H9 (cell line): Measurements from ENCODE around the gene NACC2. TPM values are rescaled to one million over a fixed set of nuclear protein-coding genes. Genes with fewer than 3 reads are reported as not detected.
A peak's percentile ranks its signal among the peaks of the same experiment; 100 is the strongest.

Source experiments
- DNase-seq: peaks from one replicate; pipeline ENCODE4 v3.0.0-alpha.2; 2017
- H2AFZ ChIP-seq: one replicate; pipeline ENCODE4 v1.6.1; 2013; ENCODE audit warnings: mild to moderate bottlenecking, low read length, control low read depth, moderate library complexity
- H2AK5ac ChIP-seq: 2 replicates; pipeline ENCODE4 v1.6.1; 2013; ENCODE audit warnings: low read length, control low read depth, mixed read lengths; ENCODE audit not compliant: insufficient read length
- H2BK120ac ChIP-seq: one replicate; pipeline ENCODE4 v1.6.1; 2013; ENCODE audit warnings: low read depth, mild to moderate bottlenecking, low read length, control low read depth, inconsistent platforms; ENCODE audit not compliant: poor library complexity, severe bottlenecking
- H2BK12ac ChIP-seq: 2 replicates; pipeline ENCODE4 v1.6.1; 2013; ENCODE audit warnings: low read length, control low read depth, mixed read lengths, low read depth; ENCODE audit not compliant: insufficient read length
- H2BK15ac ChIP-seq: 2 replicates; pipeline ENCODE4 v1.6.1; 2013; ENCODE audit warnings: low read depth, low read length, control low read depth
- H2BK20ac ChIP-seq: one replicate; pipeline ENCODE4 v1.6.1; 2013; ENCODE audit warnings: low read depth, mild to moderate bottlenecking, low read length, control low read depth, inconsistent platforms; ENCODE audit not compliant: poor library complexity, severe bottlenecking
- H2BK5ac ChIP-seq: 2 replicates; pipeline ENCODE4 v1.6.1; 2013; ENCODE audit warnings: low read length, control low read depth, mixed read lengths; ENCODE audit not compliant: insufficient read length
- H3K14ac ChIP-seq: 2 replicates; pipeline ENCODE4 v1.6.1; 2013; ENCODE audit warnings: low read length, control low read depth; ENCODE audit not compliant: insufficient read depth
- H3K18ac ChIP-seq: 2 replicates; pipeline ENCODE4 v1.6.1; 2013; ENCODE audit warnings: low read depth, mild to moderate bottlenecking, mixed read lengths, low read length, control low read depth; ENCODE audit not compliant: insufficient read length
- H3K23ac ChIP-seq: 2 replicates; pipeline ENCODE4 v1.6.1; 2013; ENCODE audit warnings: low read length, control low read depth, mixed read lengths, low read depth; ENCODE audit not compliant: insufficient read length
- H3K23me2 ChIP-seq: 2 replicates; pipeline ENCODE4 v1.6.1; 2013; ENCODE audit warnings: low read depth, mild to moderate bottlenecking, mixed read lengths, low read length, control low read depth; ENCODE audit not compliant: insufficient read length, poor library complexity, severe bottlenecking
- H3K27ac ChIP-seq: 2 replicates; pipeline ENCODE4 v1.5.1; 2013; ENCODE audit warnings: low read length, control low read depth, mixed read lengths, low read depth; ENCODE audit not compliant: insufficient read length
- H3K27me3 ChIP-seq: 2 replicates; pipeline ENCODE4 v1.6.1; 2013; ENCODE audit warnings: low read length, control low read depth, inconsistent platforms; ENCODE audit not compliant: insufficient read depth
- H3K4ac ChIP-seq: 2 replicates; pipeline ENCODE4 v1.6.1; 2013; ENCODE audit warnings: low read depth, mild to moderate bottlenecking, control low read depth, inconsistent platforms, low read length, moderate library complexity
- H3K4me1 ChIP-seq: 2 replicates; pipeline ENCODE4 v1.6.1; 2013; ENCODE audit warnings: low read length, control low read depth, inconsistent platforms; ENCODE audit not compliant: insufficient read depth
- H3K4me2 ChIP-seq: 2 replicates; pipeline ENCODE4 v1.6.1; 2013; ENCODE audit warnings: low read length, control low read depth, mixed read lengths; ENCODE audit not compliant: insufficient read length, insufficient read depth
- H3K56ac ChIP-seq: 2 replicates; pipeline ENCODE4 v1.6.1; 2013; ENCODE audit warnings: low read depth, mild to moderate bottlenecking, mixed read lengths, low read length, control low read depth; ENCODE audit not compliant: insufficient read length
- H3K79me1 ChIP-seq: 2 replicates; pipeline ENCODE4 v1.6.1; 2013; ENCODE audit warnings: low read depth, mild to moderate bottlenecking, moderate library complexity, low read length, control low read depth, inconsistent platforms; ENCODE audit not compliant: insufficient read depth, poor library complexity, severe bottlenecking
- H3K79me2 ChIP-seq: 2 replicates; pipeline ENCODE4 v1.6.1; 2013; ENCODE audit warnings: low read length, control low read depth, inconsistent platforms; ENCODE audit not compliant: insufficient read depth
- H3K9ac ChIP-seq: 2 replicates; pipeline ENCODE4 v1.6.1; 2013; ENCODE audit warnings: low read length, control low read depth, mixed read lengths; ENCODE audit not compliant: insufficient read length; ENCODE audit errors: extremely low read depth
- H3K9me3 ChIP-seq: one replicate; pipeline ENCODE4 v1.6.1; 2013; ENCODE audit warnings: low read depth, low read length, inconsistent platforms; ENCODE audit not compliant: control insufficient read depth
- H3T11ph ChIP-seq: one replicate; pipeline ENCODE4 v1.6.1; 2013; ENCODE audit warnings: mild to moderate bottlenecking, low read length, control low read depth, inconsistent platforms
- H4K20me1 ChIP-seq: one replicate; pipeline ENCODE4 v1.6.1; 2013; ENCODE audit not compliant: control insufficient read depth, insufficient read length, insufficient read depth
- H4K5ac ChIP-seq: 2 replicates; pipeline ENCODE4 v1.6.1; 2013; ENCODE audit warnings: low read depth, mild to moderate bottlenecking, mixed read lengths, low read length, control low read depth; ENCODE audit not compliant: insufficient read length
- H4K8ac ChIP-seq: replicated peaks from 2 replicates; pipeline ENCODE4 v1.6.1; 2013; ENCODE audit warnings: low read length, control low read depth, mixed read lengths, low read depth; ENCODE audit not compliant: insufficient read length
- H4K91ac ChIP-seq: 2 replicates; pipeline ENCODE4 v1.6.1; 2013; ENCODE audit warnings: low read depth, mild to moderate bottlenecking, moderate library complexity, mixed read lengths, low read length, control low read depth; ENCODE audit not compliant: insufficient read length
- H3K27ac Mint-ChIP-seq, 3 experiments: 2 replicates in 2 of 3; 3 replicates in 1 of 3; pipeline ENCODE4 v1.8.0; 2020 to 2021; ENCODE audit warnings: mixed read lengths in 3 of 3, mild to moderate bottlenecking in 1 of 3, moderate library complexity in 1 of 3
- H3K27me3 Mint-ChIP-seq: 2 replicates; pipeline ENCODE4 v1.8.0; 2021; ENCODE audit warnings: low read depth, mild to moderate bottlenecking, moderate library complexity, mixed read lengths
- H3K36me3 Mint-ChIP-seq, 3 experiments: 2 replicates in 2 of 3; 3 replicates in 1 of 3; pipeline ENCODE4 v1.8.0; 2020 to 2021; ENCODE audit warnings: low read depth in 3 of 3, mixed read lengths in 3 of 3; ENCODE audit not compliant: insufficient read depth in 1 of 3
- H3K4me1 Mint-ChIP-seq, 2 experiments: 2 replicates each; pipeline ENCODE4 v1.8.0; 2020; ENCODE audit warnings: mixed read lengths in 2 of 2
- H3K4me3 Mint-ChIP-seq, 2 experiments: 2 replicates in 1 of 2; 3 replicates in 1 of 2; pipeline ENCODE4 v1.8.0; 2020 to 2021; ENCODE audit warnings: mild to moderate bottlenecking in 2 of 2, mixed read lengths in 2 of 2, moderate library complexity in 1 of 2
- H3K9me3 Mint-ChIP-seq, 2 experiments: 2 replicates in 1 of 2; 3 replicates in 1 of 2; pipeline ENCODE4 v1.8.0; 2020; ENCODE audit warnings: mild to moderate bottlenecking in 2 of 2, mixed read lengths in 2 of 2, moderate library complexity in 1 of 2
- WGBS: extraction: QIAGEN DNeasy Blood & Tissue Kit; methylation state at CpG from one replicate; pipeline ENCODE4 v1.1.7; 2013; ENCODE audit warnings: missing lambda C conversion rate, low lambda C conversion rate, mixed read lengths; ENCODE audit not compliant: insufficient read length; ENCODE audit errors: extremely low coverage; 5-methylcytosine and 5-hydroxymethylcytosine counted together
- total RNA-seq: library from RNA; stranded (reverse); gene quantifications from 2 replicates; pipeline ENCODE4 v1.2.1, GENCODE V29; 2021
- TF ChIP-seq, protein P1 (sequence below): fragments of 200-600 bp; sonication (generic); conservative IDR thresholded peaks from 3 replicates; pipeline ENCODE4 v1.8.0; 2021; ENCODE audit warnings: antibody characterized with exemption, mild to moderate bottlenecking

Gene NACC2
- total RNA-seq, 1 experiment from 2014 or later, result 11.5 TPM

DNA sequence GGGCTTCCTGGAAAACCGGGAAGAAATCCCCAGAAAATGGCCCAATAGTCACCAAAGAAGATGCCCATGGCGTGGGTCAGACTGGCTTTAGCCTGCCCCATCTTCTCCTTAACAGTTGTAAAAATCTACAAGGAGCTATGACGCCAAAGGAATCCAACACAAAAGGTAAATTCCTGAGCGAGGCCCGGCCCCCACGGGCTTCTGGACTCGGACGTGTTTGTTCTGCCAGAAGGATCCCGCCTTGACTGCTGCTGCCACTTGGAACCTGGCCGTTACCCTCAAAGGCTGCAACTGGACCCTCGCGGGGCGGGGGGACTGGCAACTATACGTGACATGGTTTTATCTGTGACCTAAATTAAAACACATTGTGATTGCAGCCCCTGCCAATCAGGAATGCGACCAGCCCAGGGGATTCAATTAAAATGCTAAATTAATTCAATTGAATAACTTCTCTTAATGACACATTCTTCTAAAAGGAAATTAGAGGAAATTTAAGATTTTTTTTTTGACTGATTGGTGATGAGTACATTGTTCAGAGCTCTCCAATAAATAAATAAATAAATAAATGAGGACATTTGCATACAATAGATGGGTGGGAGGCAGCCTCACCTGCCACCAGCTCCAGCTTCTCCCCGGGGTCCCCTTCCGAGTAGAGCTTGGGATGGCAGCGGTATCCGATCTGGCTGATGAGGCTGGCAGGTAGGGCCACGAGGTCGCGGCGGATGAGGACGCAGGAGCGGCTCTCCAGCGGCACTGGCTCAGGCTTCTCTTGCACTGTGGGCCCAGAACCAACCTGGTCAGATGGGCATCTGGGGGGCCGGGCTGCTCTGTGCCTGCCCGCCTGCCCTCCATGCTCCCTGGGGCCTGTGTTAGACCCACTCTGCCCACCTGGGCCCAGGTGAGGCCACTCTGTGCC is 79.2 kb downstream of the NACC2 start:
- no peak overlapping the region for H4K5ac ChIP-seq
- H2AFZ ChIP-seq, result no peak overlapping the region
- DNase-seq, result peak; percentile 26
- H3K79me2 ChIP-seq, result no peaks in the 10 kb centered on the region; the same call in 1 of the 2 replicates
- Mint-ChIP-seq H3K27ac (0 out of 7 replicates have a peak overlapping the region, but pooled peaks of 1 of the 3 experiments have one; percentile 26), H3K9me3 (no peaks in the 10 kb centered on the region), H3K36me3 (peaks cover 0 to 3% (median 0%) of the 10 kb centered on the region in 3 experiments; a peak in 1 of 7 replicates), H3K4me1 (peaks cover 24 to 44% of the 10 kb centered on the region in 2 experiments), H3K27me3 (peaks cover 3% of the 10 kb centered on the region), H3K4me3 (no peak overlapping the region)
- no peak overlapping the region for H3K27ac ChIP-seq
- H4K8ac ChIP-seq, result no peak overlapping the region
- H3K79me1 ChIP-seq, result no peaks in the 10 kb centered on the region
- H3K27me3 ChIP-seq, result no peaks in the 10 kb centered on the region
- no peaks in the 10 kb centered on the region for H3K23me2 ChIP-seq
- no peak overlapping the region for H2AK5ac ChIP-seq
- TF ChIP-seq, protein P1, sequence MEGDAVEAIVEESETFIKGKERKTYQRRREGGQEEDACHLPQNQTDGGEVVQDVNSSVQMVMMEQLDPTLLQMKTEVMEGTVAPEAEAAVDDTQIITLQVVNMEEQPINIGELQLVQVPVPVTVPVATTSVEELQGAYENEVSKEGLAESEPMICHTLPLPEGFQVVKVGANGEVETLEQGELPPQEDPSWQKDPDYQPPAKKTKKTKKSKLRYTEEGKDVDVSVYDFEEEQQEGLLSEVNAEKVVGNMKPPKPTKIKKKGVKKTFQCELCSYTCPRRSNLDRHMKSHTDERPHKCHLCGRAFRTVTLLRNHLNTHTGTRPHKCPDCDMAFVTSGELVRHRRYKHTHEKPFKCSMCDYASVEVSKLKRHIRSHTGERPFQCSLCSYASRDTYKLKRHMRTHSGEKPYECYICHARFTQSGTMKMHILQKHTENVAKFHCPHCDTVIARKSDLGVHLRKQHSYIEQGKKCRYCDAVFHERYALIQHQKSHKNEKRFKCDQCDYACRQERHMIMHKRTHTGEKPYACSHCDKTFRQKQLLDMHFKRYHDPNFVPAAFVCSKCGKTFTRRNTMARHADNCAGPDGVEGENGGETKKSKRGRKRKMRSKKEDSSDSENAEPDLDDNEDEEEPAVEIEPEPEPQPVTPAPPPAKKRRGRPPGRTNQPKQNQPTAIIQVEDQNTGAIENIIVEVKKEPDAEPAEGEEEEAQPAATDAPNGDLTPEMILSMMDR, result no peak
- H3K4ac ChIP-seq, result no peak overlapping the region
- peaks cover 4% of the 10 kb centered on the region; the same call in 1 of the 2 replicates for H3K4me1 ChIP-seq
- H3K56ac ChIP-seq, result no peak overlapping the region
- H4K20me1 ChIP-seq, result no peaks in the 10 kb centered on the region
- H4K91ac ChIP-seq, result no peak overlapping the region
- no peak overlapping the region for H3K18ac ChIP-seq
- no peak overlapping the region for H3K23ac ChIP-seq
- H2BK12ac ChIP-seq, result no peak overlapping the region
- no peak overlapping the region for H2BK120ac ChIP-seq
- H3K14ac ChIP-seq, result no peak overlapping the region; the same call in 1 of the 2 replicates
- H2BK20ac ChIP-seq, result no peak overlapping the region
- H3K9ac ChIP-seq, result no peak overlapping the region
- whole genome bisulfite sequencing, result no CpG with 5 or more reads among the region's 28 CpGs
- H2BK15ac ChIP-seq, result no peak overlapping the region
- H3T11ph ChIP-seq, result no peak overlapping the region
- no peaks in the 10 kb centered on the region for H3K9me3 ChIP-seq
- no peak overlapping the region for H3K4me2 ChIP-seq
- no peak overlapping the region for H2BK5ac ChIP-seq
